Liver (tissue), 9 donors: Measurements from ENCODE around the gene GBE1. TPM values are rescaled to one million over a fixed set of nuclear protein-coding genes. Genes with fewer than 3 reads are reported as not detected.

ENCODE experiments used
- DNase-seq: peaks from one replicate; pipeline ENCODE4 v3.0.0-alpha.2; 2017; ENCODE audit warnings: low spot score
- H3K27ac ChIP-seq, 2 donors: one replicate each; pipeline ENCODE4 v1.7.0; 2013; ENCODE audit warnings: inconsistent platforms in 2 of 2, low read length in 2 of 2, control low read depth in 1 of 2, low read depth in 1 of 2, mild to moderate bottlenecking in 1 of 2
- H3K27me3 ChIP-seq, 4 donors: one replicate each; pipeline versions ENCODE4 v1.6.1 to v1.7.0; 2013; ENCODE audit warnings: low read length in 3 of 4, inconsistent platforms in 1 of 4, mild to moderate bottlenecking in 1 of 4, moderate library complexity in 1 of 4; ENCODE audit not compliant: control insufficient read depth in 4 of 4, insufficient read depth in 4 of 4
- H3K36me3 ChIP-seq, 4 donors: one replicate each; pipeline versions ENCODE4 v1.6.1 to v1.7.0; 2013; ENCODE audit warnings: low read length in 3 of 4, mild to moderate bottlenecking in 3 of 4, low read depth in 1 of 4, moderate library complexity in 1 of 4; ENCODE audit not compliant: control insufficient read depth in 4 of 4, insufficient read depth in 3 of 4
- H3K4me1 ChIP-seq, 4 donors: one replicate each; pipeline versions ENCODE4 v1.6.1 to v1.7.0; 2013; ENCODE audit warnings: low read length in 3 of 4, mild to moderate bottlenecking in 3 of 4, moderate library complexity in 1 of 4; ENCODE audit not compliant: control insufficient read depth in 4 of 4, insufficient read depth in 4 of 4
- H3K4me3 ChIP-seq, 3 donors: one replicate each; pipeline versions ENCODE4 v1.6.1 to v1.7.0; 2013; ENCODE audit warnings: low read length in 3 of 3, control low read depth in 1 of 3, low read depth in 1 of 3, mild to moderate bottlenecking in 1 of 3
- H3K9ac ChIP-seq, 2 donors: one replicate each; pipeline ENCODE4 v1.7.0; 2013; ENCODE audit warnings: low read length in 2 of 2, mild to moderate bottlenecking in 2 of 2, moderate library complexity in 2 of 2, control low read depth in 1 of 2, low read depth in 1 of 2
- H3K9me3 ChIP-seq, 4 donors: one replicate each; pipeline versions ENCODE4 v1.6.1 to v1.7.0; 2013; ENCODE audit warnings: low read length in 3 of 4; ENCODE audit not compliant: control insufficient read depth in 4 of 4
- EGR1 ChIP-seq, 2 donors: IDR thresholded peaks; 2 replicates each; pipeline ENCODE4 v1.6.1; 2016 to 2018; ENCODE audit warnings: antibody characterized with exemption in 2 of 2, low read depth in 2 of 2
- FOXA1 ChIP-seq: IDR thresholded peaks from 2 replicates; pipeline ENCODE4 v1.6.1; 2016; ENCODE audit warnings: antibody characterized with exemption
- FOXA2 ChIP-seq: IDR thresholded peaks from 2 replicates; pipeline ENCODE4 v1.6.1; 2016; ENCODE audit warnings: antibody characterized with exemption
- GABPA ChIP-seq, 2 donors: IDR thresholded peaks in 1 of 2; conservative IDR thresholded peaks in 1 of 2; 2 replicates each; pipeline ENCODE4 v1.6.1; 2016; ENCODE audit warnings: antibody characterized with exemption in 2 of 2, mild to moderate bottlenecking in 1 of 2, moderate library complexity in 1 of 2
- HNF4A ChIP-seq, 2 donors: conservative IDR thresholded peaks; 2 replicates each; pipeline ENCODE4 v1.6.1; 2016; ENCODE audit warnings: antibody characterized with exemption in 2 of 2, mild to moderate bottlenecking in 2 of 2
- HNF4G ChIP-seq: IDR thresholded peaks from 2 replicates; pipeline ENCODE4 v1.6.1; 2016; ENCODE audit warnings: antibody characterized with exemption
- JUND ChIP-seq, 2 donors: IDR thresholded peaks; 2 replicates each; pipeline ENCODE4 v1.6.1; 2016; ENCODE audit warnings: antibody characterized with exemption in 2 of 2
- MAX ChIP-seq: IDR thresholded peaks from 2 replicates; pipeline ENCODE4 v1.6.1; 2016; ENCODE audit warnings: antibody characterized with exemption
- NR2F2 ChIP-seq: IDR thresholded peaks from 2 replicates; pipeline ENCODE4 v1.6.1; 2016; ENCODE audit warnings: antibody characterized with exemption
- RAD21 ChIP-seq, 2 donors: IDR thresholded peaks; 2 replicates each; pipeline ENCODE4 v1.6.1; 2016; ENCODE audit warnings: antibody characterized with exemption in 2 of 2, mild to moderate bottlenecking in 2 of 2
- REST ChIP-seq: IDR thresholded peaks from 2 replicates; pipeline ENCODE4 v1.6.1; 2016; ENCODE audit warnings: antibody characterized with exemption, mild to moderate bottlenecking
- RXRA ChIP-seq, 2 donors: IDR thresholded peaks; 2 replicates each; pipeline ENCODE4 v1.6.1; 2017 to 2018; ENCODE audit warnings: antibody characterized with exemption in 2 of 2, mild to moderate bottlenecking in 1 of 2
- SP1 ChIP-seq: IDR thresholded peaks from 2 replicates; pipeline ENCODE4 v1.6.1; 2018; ENCODE audit warnings: antibody characterized with exemption, mild to moderate bottlenecking
- TAF1 ChIP-seq: conservative IDR thresholded peaks from 2 replicates; pipeline ENCODE4 v1.6.1; 2016; ENCODE audit warnings: antibody characterized with exemption, mild to moderate bottlenecking
- YY1 ChIP-seq: IDR thresholded peaks from 2 replicates; pipeline ENCODE4 v1.6.1; 2016; ENCODE audit warnings: antibody characterized with exemption, mild to moderate bottlenecking
- ZBTB33 ChIP-seq: IDR thresholded peaks from 2 replicates; pipeline ENCODE4 v1.6.1; 2016; ENCODE audit warnings: antibody characterized with exemption
- WGBS: extraction: QIAGEN DNeasy Blood & Tissue Kit; methylation state at CpG from one replicate; pipeline ENCODE4 v1.1.7; 2013; 5-methylcytosine and 5-hydroxymethylcytosine counted together
- polyA plus RNA-seq, 2 donors: library from polyadenylated mRNA; stranded (reverse) in 1 of 2; unstranded in 1 of 2; fragments of 200-250 nt in 1 of 2; fragments of >200 nt in 1 of 2; fragmentation: Nextera tagmentation in 1 of 2; extraction: Ambion mirVana in 1 of 2; gene quantifications; one replicate each; pipeline versions ENCODE4 v1.2.1 to v1.2.3, GENCODE V29; 2013 to 2015
- total RNA-seq, 2 donors: library from RNA; depleted of rRNA; stranded (reverse); fragments of >200 nt; gene quantifications; one replicate each; pipeline ENCODE4 v1.2.3, GENCODE V29; 2014
- TF ChIP-seq, protein P1 (sequence below): fragments of 150-350 bp; IDR thresholded peaks from 2 replicates; pipeline ENCODE4 v1.5.1; 2017; ENCODE audit warnings: improper control_type of control experiment, low read depth, low read length; ENCODE audit not compliant: missing input control
- TF ChIP-seq, protein P2 (sequence below): IDR thresholded peaks from 2 replicates; pipeline ENCODE4 v1.6.1; 2016; ENCODE audit warnings: antibody characterized with exemption
- donor health status: healthy.
- donor health status: healthy.
- donor health status: healthy.
- donor health status: healthy.
- donor health status: healthy.

The GBE1 gene
- total and polyA plus RNA-seq, 4 donors, result 22.5 to 95.6 (median 25.8) TPM

GRCh38 chr3:81550415-81550814, 211.0 kb downstream of the GBE1 start:
- Histone ChIP-seq H3K9me3 (no peaks in the 10 kb centered on the region), H3K36me3 (no peaks in the 10 kb centered on the region), H3K4me3 (no peak overlapping the region), H3K27ac (no peak overlapping the region), H3K9ac (no peak overlapping the region), H3K27me3 (no peaks in the 10 kb centered on the region), H3K4me1 (peaks cover 0 to 14% (median 10%) of the 10 kb centered on the region in 4 donors)
- no peak for DNase-seq
- TF ChIP-seq SP1 (no peak), RAD21 (IDR thresholded peaks at IDR 0.05) (no peak), HNF4A (conservative IDR thresholded peaks at IDR 0.05) (no peak), MAX (no peak), HNF4G (no peak), FOXA2 (no peak), YY1 (no peak), EGR1 (IDR thresholded peaks at IDR 0.05; ENCODE audit: low read depth in 2 of 2) (no peak)
- WGBS, result 96% methylated on average over 2 of the region's 2 CpGs

DNA sequence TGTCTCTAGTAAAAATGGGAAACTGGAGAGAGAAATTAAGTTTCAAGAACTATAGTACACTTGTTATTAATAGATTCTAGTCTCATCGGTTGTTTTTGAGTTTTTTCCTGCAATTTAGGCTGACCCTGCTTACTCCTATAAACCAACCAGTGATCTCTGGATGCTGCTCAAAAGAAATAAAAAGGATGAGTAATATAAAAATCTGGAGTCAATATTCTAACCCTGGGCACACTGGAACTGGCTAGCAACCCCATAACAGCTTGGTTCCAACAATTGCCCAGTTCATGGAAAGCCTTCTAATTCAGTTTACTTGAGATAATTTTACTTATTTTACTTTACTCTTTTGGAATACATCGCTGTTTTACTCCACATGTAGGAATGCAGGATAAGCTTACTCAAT, 211.6 kb downstream of the GBE1 start:
- Histone ChIP-seq H3K9ac (no peak overlapping the region), H3K4me3 (no peak overlapping the region), H3K27me3 (no peaks in the 10 kb centered on the region), H3K4me1 (peaks cover 0 to 9% (median 8%) of the 10 kb centered on the region in 4 donors), H3K9me3 (no peaks in the 10 kb centered on the region), H3K36me3 (no peaks in the 10 kb centered on the region), H3K27ac (no peak overlapping the region)
- TF ChIP-seq GABPA (IDR thresholded peaks at IDR 0.05 in 1 of 2, conservative IDR thresholded peaks at IDR 0.05 in 1 of 2), result no peak
- no peak for TF ChIP-seq HNF4A (conservative IDR thresholded peaks at IDR 0.05)
- TF ChIP-seq EGR1 (IDR thresholded peaks at IDR 0.05; ENCODE audit: low read depth in 2 of 2), result no peak
- TF ChIP-seq TAF1, result no peak
- TF ChIP-seq YY1, result no peak
- TF ChIP-seq RXRA (IDR thresholded peaks at IDR 0.05), result no peak
- TF ChIP-seq, protein P1, sequence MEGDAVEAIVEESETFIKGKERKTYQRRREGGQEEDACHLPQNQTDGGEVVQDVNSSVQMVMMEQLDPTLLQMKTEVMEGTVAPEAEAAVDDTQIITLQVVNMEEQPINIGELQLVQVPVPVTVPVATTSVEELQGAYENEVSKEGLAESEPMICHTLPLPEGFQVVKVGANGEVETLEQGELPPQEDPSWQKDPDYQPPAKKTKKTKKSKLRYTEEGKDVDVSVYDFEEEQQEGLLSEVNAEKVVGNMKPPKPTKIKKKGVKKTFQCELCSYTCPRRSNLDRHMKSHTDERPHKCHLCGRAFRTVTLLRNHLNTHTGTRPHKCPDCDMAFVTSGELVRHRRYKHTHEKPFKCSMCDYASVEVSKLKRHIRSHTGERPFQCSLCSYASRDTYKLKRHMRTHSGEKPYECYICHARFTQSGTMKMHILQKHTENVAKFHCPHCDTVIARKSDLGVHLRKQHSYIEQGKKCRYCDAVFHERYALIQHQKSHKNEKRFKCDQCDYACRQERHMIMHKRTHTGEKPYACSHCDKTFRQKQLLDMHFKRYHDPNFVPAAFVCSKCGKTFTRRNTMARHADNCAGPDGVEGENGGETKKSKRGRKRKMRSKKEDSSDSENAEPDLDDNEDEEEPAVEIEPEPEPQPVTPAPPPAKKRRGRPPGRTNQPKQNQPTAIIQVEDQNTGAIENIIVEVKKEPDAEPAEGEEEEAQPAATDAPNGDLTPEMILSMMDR, result no peak
- no peak for TF ChIP-seq MAX
- no peak for TF ChIP-seq FOXA2
- no peak for TF ChIP-seq REST
- TF ChIP-seq, protein P2, sequence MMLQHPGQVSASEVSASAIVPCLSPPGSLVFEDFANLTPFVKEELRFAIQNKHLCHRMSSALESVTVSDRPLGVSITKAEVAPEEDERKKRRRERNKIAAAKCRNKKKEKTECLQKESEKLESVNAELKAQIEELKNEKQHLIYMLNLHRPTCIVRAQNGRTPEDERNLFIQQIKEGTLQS, result no peak
- no peak for TF ChIP-seq RAD21 (IDR thresholded peaks at IDR 0.05)
- no peak for TF ChIP-seq NR2F2
- TF ChIP-seq JUND (IDR thresholded peaks at IDR 0.05), result no peak
- TF ChIP-seq ZBTB33, result no peak
- TF ChIP-seq FOXA1, result no peak
- TF ChIP-seq SP1, result no peak
- TF ChIP-seq HNF4G, result no peak
- WGBS, result 90% methylated on average over 2 of the region's 2 CpGs
- no peak for DNase-seq
